Activated CD8-positive, alpha-beta T cell treated with anti-CD3 and anti-CD28 coated beads, Interleukin-2, amount 10 ng/mL, durations not matched to agents 7 days and 5 days (primary cell): ENCODE measurements around the gene LRMDA. TPM values are rescaled to one million over a fixed set of nuclear protein-coding genes. Genes with fewer than 3 reads are reported as not detected.
"Not testable (repeated sequence)": the region's sequence is repeated elsewhere in the genome, so short reads cannot be mapped to it uniquely, and the experiment has no call there.

Experiments used
- ATAC-seq: fragments of 150-1000 bp; cut with Tn5 transposase; one replicate; pipeline ENCODE4 v1.10.0; 2021; ENCODE audit warnings: moderate library complexity
- CTCF ChIA-PET: fragments of 350-600 bp; sonication (Branson Sonifier 250); formaldehyde crosslinking; loops from one replicate; lab custom pipeline; 2021; ENCODE audit warnings: antibody characterized with exemption; lab: Charles Lee
- POLR2A ChIA-PET: fragments of 350-600 bp; sonication (Branson Sonifier 250); formaldehyde crosslinking; loops from one replicate; lab custom pipeline; 2021; ENCODE audit warnings: antibody characterized with exemption; lab: Charles Lee
- DNase-seq: peaks from one replicate; pipeline ENCODE4 v3.0.0-alpha.2; 2020
- H3K27ac Mint-ChIP-seq: one replicate; pipeline ENCODE4 v1.8.0; 2021; ENCODE audit warnings: mild to moderate bottlenecking, mixed read lengths
- H3K27me3 Mint-ChIP-seq: one replicate; pipeline ENCODE4 v1.8.0; 2021; ENCODE audit warnings: low read depth, mixed read lengths
- H3K36me3 Mint-ChIP-seq: one replicate; pipeline ENCODE4 v1.8.0; 2021; ENCODE audit warnings: low read depth, mixed read lengths
- H3K4me1 Mint-ChIP-seq: one replicate; pipeline ENCODE4 v1.8.0; 2021; ENCODE audit warnings: low read depth, mixed read lengths
- H3K4me3 Mint-ChIP-seq: one replicate; pipeline ENCODE4 v1.8.0; 2021; ENCODE audit warnings: mild to moderate bottlenecking, mixed read lengths
- H3K9me3 Mint-ChIP-seq: one replicate; pipeline ENCODE4 v1.8.0; 2022; ENCODE audit warnings: mixed read lengths; ENCODE audit not compliant: insufficient read depth
- total RNA-seq, 2 experiments: library from RNA; stranded (reverse); gene quantifications; one replicate each; pipeline ENCODE4 v1.2.3, GENCODE V29; 2021

Gene LRMDA
- total RNA-seq, 2 experiments from 2014 or later: not detected

GRCh38 chr10:76141376-76141775, 710.0 kb downstream of the LRMDA start:
- Mint-ChIP-seq H3K4me1 (no peaks in the 10 kb centered on the region), H3K27ac (no peak overlapping the region), H3K36me3 (no peaks in the 10 kb centered on the region), H3K9me3 (no peaks in the 10 kb centered on the region), H3K27me3 (no peaks in the 10 kb centered on the region), H3K4me3 (no peak overlapping the region)
- CTCF ChIA-PET: no interaction called here
- DNase-seq (no peak), ATAC-seq (no peak)
- POLR2A ChIA-PET: no interaction called here

GRCh38 chr10:76148217-76148616, 716.8 kb downstream of the LRMDA start:
- H3K9me3 Mint-ChIP-seq, H3K4me1 Mint-ChIP-seq, H3K27ac Mint-ChIP-seq, DNase-seq, POLR2A ChIA-PET, H3K27me3 Mint-ChIP-seq, ATAC-seq, H3K36me3 Mint-ChIP-seq, H3K4me3 Mint-ChIP-seq, CTCF ChIA-PET: not testable (repeated sequence)

GRCh38 chr10:76149182-76149581, 717.8 kb downstream of the LRMDA start:
- no peak for ATAC-seq
- ChIA-PET POLR2A (no interaction called here), CTCF (no interaction called here)
- Mint-ChIP-seq H3K9me3 (peaks cover 4% of the 10 kb centered on the region), H3K4me3 (no peak overlapping the region), H3K4me1 (no peaks in the 10 kb centered on the region), H3K27ac (no peak overlapping the region), H3K27me3 (no peaks in the 10 kb centered on the region), H3K36me3 (no peaks in the 10 kb centered on the region)
- DNase-seq: no peak

- Mint-ChIP-seq H3K9me3 (peaks cover 4% of the 10 kb centered on the region), H3K4me1 (no peaks in the 10 kb centered on the region), H3K36me3 (no peaks in the 10 kb centered on the region), H3K27ac (no peak overlapping the region), H3K4me3 (no peak overlapping the region), H3K27me3 (no peaks in the 10 kb centered on the region)
- POLR2A ChIA-PET: no interaction called here
- CTCF ChIA-PET: no interaction called here
- DNase-seq (no peak), ATAC-seq (no peak)
Measured at GRCh38 chr10:76149602-76150138, 718.2 kb downstream of the LRMDA start.

GRCh38 chr10:76150139-76150875, 718.9 kb downstream of the LRMDA start:
- Mint-ChIP-seq H3K36me3 (no peaks in the 10 kb centered on the region), H3K4me3 (no peak overlapping the region), H3K4me1 (no peaks in the 10 kb centered on the region), H3K27ac (no peak overlapping the region), H3K27me3 (no peaks in the 10 kb centered on the region), H3K9me3 (peaks cover 4% of the 10 kb centered on the region)
- CTCF ChIA-PET: no interaction called here
- POLR2A ChIA-PET: no interaction called here
- DNase-seq (no peak), ATAC-seq (no peak)

- Mint-ChIP-seq H3K9me3 (peaks cover 4% of the 10 kb centered on the region), H3K4me1 (no peaks in the 10 kb centered on the region), H3K27ac (no peak overlapping the region), H3K27me3 (no peaks in the 10 kb centered on the region), H3K4me3 (no peak overlapping the region), H3K36me3 (no peaks in the 10 kb centered on the region)
- DNase-seq (no peak), ATAC-seq (no peak)
- POLR2A ChIA-PET: no interaction called here
- CTCF ChIA-PET: no interaction called here
Measured at GRCh38 chr10:76150876-76151288, 719.5 kb downstream of the LRMDA start.

GRCh38 chr10:76152186-76152585, 720.8 kb downstream of the LRMDA start:
- Mint-ChIP-seq H3K4me1 (no peaks in the 10 kb centered on the region), H3K36me3 (no peaks in the 10 kb centered on the region), H3K27ac (no peak overlapping the region), H3K27me3 (no peaks in the 10 kb centered on the region), H3K4me3 (no peak overlapping the region), H3K9me3 (peaks cover 4% of the 10 kb centered on the region)
- POLR2A ChIA-PET: no interaction called here
- no peak for DNase-seq
- no peak for ATAC-seq
- CTCF ChIA-PET: no interaction called here

GRCh38 chr10:76155961-76156360, 724.5 kb downstream of the LRMDA start:
- H3K4me3 Mint-ChIP-seq: no peak overlapping the region
- H3K27ac Mint-ChIP-seq: no peak overlapping the region
- DNase-seq: no peak
- H3K9me3 Mint-ChIP-seq: peaks cover 4% of the 10 kb centered on the region
- ChIA-PET POLR2A (no interaction called here), CTCF (no interaction called here)
- no peak for ATAC-seq
- H3K36me3 Mint-ChIP-seq: no peaks in the 10 kb centered on the region
- no peaks in the 10 kb centered on the region for H3K27me3 Mint-ChIP-seq
- no peaks in the 10 kb centered on the region for H3K4me1 Mint-ChIP-seq

- ChIA-PET CTCF (no interaction called here), POLR2A (no interaction called here)
- H3K27me3 Mint-ChIP-seq: no peaks in the 10 kb centered on the region
Measured at GRCh38 chr10:76160446-76161300, 729.2 kb downstream of the LRMDA start.

GRCh38 chr10:76161301-76161582, 729.8 kb downstream of the LRMDA start:
- H3K4me3 Mint-ChIP-seq: no peak overlapping the region
- H3K36me3 Mint-ChIP-seq: no peaks in the 10 kb centered on the region
- no peaks in the 10 kb centered on the region for H3K4me1 Mint-ChIP-seq
- no peak for DNase-seq
- no peaks in the 10 kb centered on the region for H3K27me3 Mint-ChIP-seq
- ATAC-seq: no peak
- no peaks in the 10 kb centered on the region for H3K9me3 Mint-ChIP-seq
- ChIA-PET POLR2A (no interaction called here), CTCF (no interaction called here)
- H3K27ac Mint-ChIP-seq: no peak overlapping the region

More at GRCh38 chr10:76160446-76161300, 729.2 kb downstream of the LRMDA start:
- Mint-ChIP-seq H3K4me1 (no peaks in the 10 kb centered on the region), H3K4me3 (no peak overlapping the region), H3K27ac (no peak overlapping the region), H3K9me3 (no peaks in the 10 kb centered on the region), H3K36me3 (no peaks in the 10 kb centered on the region)
- DNase-seq (no peak), ATAC-seq (no peak)

- CTCF ChIA-PET: no interaction called here
- H3K27ac Mint-ChIP-seq: no peak overlapping the region
- H3K4me3 Mint-ChIP-seq: no peak overlapping the region
- no peaks in the 10 kb centered on the region for H3K36me3 Mint-ChIP-seq
- no peaks in the 10 kb centered on the region for H3K9me3 Mint-ChIP-seq
- no peaks in the 10 kb centered on the region for H3K27me3 Mint-ChIP-seq
- POLR2A ChIA-PET: no interaction called here
- no peak for ATAC-seq
- H3K4me1 Mint-ChIP-seq: no peaks in the 10 kb centered on the region
- DNase-seq: no peak
Measured at GRCh38 chr10:76168437-76168836, 737.0 kb downstream of the LRMDA start.

GRCh38 chr10:76169246-76169645, 737.8 kb downstream of the LRMDA start:
- Mint-ChIP-seq H3K9me3 (no peaks in the 10 kb centered on the region), H3K36me3 (no peaks in the 10 kb centered on the region), H3K27me3 (no peaks in the 10 kb centered on the region), H3K27ac (no peak overlapping the region), H3K4me1 (no peaks in the 10 kb centered on the region), H3K4me3 (no peak overlapping the region)
- CTCF ChIA-PET: no interaction called here
- no peak for DNase-seq
- ATAC-seq: no peak
- POLR2A ChIA-PET: no interaction called here
